Measurements from ENCODE around the gene POLE2.

The POLE2 gene

GRCh38 chr14:49653508-49653907 lies 34.5 kb downstream of the POLE2 start:
- no peak overlapping the region for H2BK12ac ChIP-seq (ENCODE audit: low read length)
- H3K9ac ChIP-seq (ENCODE audit: low read length), result no peak overlapping the region
- no peak overlapping the region for H3K18ac ChIP-seq (ENCODE audit: low read length)
- no peaks in the 10 kb centered on the region for H3K27me3 ChIP-seq (ENCODE audit: insufficient read depth, low read length)
- no peak overlapping the region for H2AK5ac ChIP-seq (ENCODE audit: low read length)
- H3K4me3 ChIP-seq (ENCODE audit: low read depth, low read length), result no peak overlapping the region
- no peak overlapping the region for H2AFZ ChIP-seq (ENCODE audit: insufficient read depth, low read length, poor library complexity)
- no peak for DNase-seq
- no peak overlapping the region for H2BK5ac ChIP-seq (ENCODE audit: low read depth, low read length, poor library complexity)
- no peak overlapping the region for H3K14ac ChIP-seq (ENCODE audit: low read length)
- no peak overlapping the region for H4K12ac ChIP-seq (ENCODE audit: low read depth, low read length)
- no peak overlapping the region for H3K4me2 ChIP-seq (ENCODE audit: low read length)
- no peaks in the 10 kb centered on the region for H3K79me2 ChIP-seq (ENCODE audit: control insufficient read depth, insufficient read depth, low read length, poor library complexity)
- no peak overlapping the region for H3K4ac ChIP-seq (ENCODE audit: low read depth, low read length)
- no peaks in the 10 kb centered on the region for H3K4me1 ChIP-seq (ENCODE audit: control insufficient read depth in 1 of 2, insufficient read depth in 2 of 2, low read length in 2 of 2)
- H4K8ac ChIP-seq (ENCODE audit: low read depth, low read length), result no peak overlapping the region
- H3K23ac ChIP-seq (ENCODE audit: low read length), result no peak overlapping the region
- H4K91ac ChIP-seq (ENCODE audit: low read depth, low read length), result no peak overlapping the region
- no peak overlapping the region for H2BK120ac ChIP-seq (ENCODE audit: insufficient read depth, low read length, poor library complexity)
- no peaks in the 10 kb centered on the region for H3K79me1 ChIP-seq (ENCODE audit: low read length)
- no peaks in the 10 kb centered on the region for H3K9me3 ChIP-seq (ENCODE audit: insufficient read depth, low read depth, low read length)
- WGBS (ENCODE audit: extremely low coverage, insufficient coverage, insufficient read length), result no CpG with 5 or more reads among the region's 6 CpGs
- H3K36me3 ChIP-seq (ENCODE audit: control insufficient read depth in 1 of 2, insufficient read depth in 2 of 2, low read length in 2 of 2), result peaks cover 3 to 7% of the 10 kb centered on the region in 2 experiments
- H3K27ac ChIP-seq (ENCODE audit: low read depth, low read length), result no peak overlapping the region

- Histone ChIP-seq H4K12ac (ENCODE audit: low read depth, low read length) (no peak overlapping the region), H3K4me2 (ENCODE audit: low read length) (no peak overlapping the region), H3K4ac (ENCODE audit: low read depth, low read length) (no peak overlapping the region), H3K27ac (ENCODE audit: low read depth, low read length) (no peak overlapping the region), H3K4me1 (ENCODE audit: control insufficient read depth in 1 of 2, insufficient read depth in 2 of 2, low read length in 2 of 2) (no peaks in the 10 kb centered on the region), H4K91ac (ENCODE audit: low read depth, low read length) (no peak overlapping the region), H3K79me1 (ENCODE audit: low read length) (no peaks in the 10 kb centered on the region), H3K9me3 (ENCODE audit: insufficient read depth, low read depth, low read length) (no peaks in the 10 kb centered on the region), H2AFZ (ENCODE audit: insufficient read depth, low read length, poor library complexity) (no peak overlapping the region), H3K14ac (ENCODE audit: low read length) (no peak overlapping the region), H2AK5ac (ENCODE audit: low read length) (no peak overlapping the region), H3K79me2 (ENCODE audit: control insufficient read depth, insufficient read depth, low read length, poor library complexity) (no peaks in the 10 kb centered on the region), H2BK5ac (ENCODE audit: low read depth, low read length, poor library complexity) (no peak overlapping the region), H3K9ac (ENCODE audit: low read length) (no peak overlapping the region), H3K4me3 (ENCODE audit: low read depth, low read length) (no peak overlapping the region), H2BK12ac (ENCODE audit: low read length) (no peak overlapping the region), H3K36me3 (ENCODE audit: control insufficient read depth in 1 of 2, insufficient read depth in 2 of 2, low read length in 2 of 2) (peaks cover 3 to 12% of the 10 kb centered on the region in 2 experiments), H3K23ac (ENCODE audit: low read length) (no peak overlapping the region), H3K18ac (ENCODE audit: low read length) (no peak overlapping the region), H3K27me3 (ENCODE audit: insufficient read depth, low read length) (no peaks in the 10 kb centered on the region), H2BK120ac (ENCODE audit: insufficient read depth, low read length, poor library complexity) (no peak overlapping the region), H4K8ac (ENCODE audit: low read depth, low read length) (no peak overlapping the region)
- no peak for DNase-seq
These were observed 45.9 kb downstream of the POLE2 start for GRCh38 chr14:49642163-49642562.

GRCh38 chr14:49641697-49642129 lies 46.3 kb downstream of the POLE2 start:
- DNase-seq, result no peak
- H3K4ac ChIP-seq (ENCODE audit: low read depth, low read length), result no peak overlapping the region
- no peak overlapping the region for H3K4me3 ChIP-seq (ENCODE audit: low read depth, low read length)
- H3K4me1 ChIP-seq (ENCODE audit: control insufficient read depth in 1 of 2, insufficient read depth in 2 of 2, low read length in 2 of 2), result no peaks in the 10 kb centered on the region
- H3K27ac ChIP-seq (ENCODE audit: low read depth, low read length), result no peak overlapping the region
- no peak overlapping the region for H4K12ac ChIP-seq (ENCODE audit: low read depth, low read length)
- no peak overlapping the region for H2AK5ac ChIP-seq (ENCODE audit: low read length)
- no peak overlapping the region for H3K9ac ChIP-seq (ENCODE audit: low read length)
- no CpG with 5 or more reads among the region's 8 CpGs for WGBS (ENCODE audit: extremely low coverage, insufficient coverage, insufficient read length)
- H3K79me1 ChIP-seq (ENCODE audit: low read length), result no peaks in the 10 kb centered on the region
- no peak overlapping the region for H2BK120ac ChIP-seq (ENCODE audit: insufficient read depth, low read length, poor library complexity)
- no peak overlapping the region for H3K18ac ChIP-seq (ENCODE audit: low read length)
- no peak overlapping the region for H2BK5ac ChIP-seq (ENCODE audit: low read depth, low read length, poor library complexity)
- peaks cover 3 to 12% of the 10 kb centered on the region in 2 experiments for H3K36me3 ChIP-seq (ENCODE audit: control insufficient read depth in 1 of 2, insufficient read depth in 2 of 2, low read length in 2 of 2)
- H4K91ac ChIP-seq (ENCODE audit: low read depth, low read length), result no peak overlapping the region
- H3K4me2 ChIP-seq (ENCODE audit: low read length), result no peak overlapping the region
- no peaks in the 10 kb centered on the region for H3K9me3 ChIP-seq (ENCODE audit: insufficient read depth, low read depth, low read length)
- no peaks in the 10 kb centered on the region for H3K27me3 ChIP-seq (ENCODE audit: insufficient read depth, low read length)
- H2BK12ac ChIP-seq (ENCODE audit: low read length), result no peak overlapping the region
- H4K8ac ChIP-seq (ENCODE audit: low read depth, low read length), result no peak overlapping the region
- no peak overlapping the region for H3K14ac ChIP-seq (ENCODE audit: low read length)
- no peak overlapping the region for H3K23ac ChIP-seq (ENCODE audit: low read length)
- no peak overlapping the region for H2AFZ ChIP-seq (ENCODE audit: insufficient read depth, low read length, poor library complexity)
- H3K79me2 ChIP-seq (ENCODE audit: control insufficient read depth, insufficient read depth, low read length, poor library complexity), result no peaks in the 10 kb centered on the region

GRCh38 chr14:49640540-49641417 lies 47.2 kb downstream of the POLE2 start:
- H3K4me2 ChIP-seq (ENCODE audit: low read length), result no peak overlapping the region
- no peak overlapping the region for H3K14ac ChIP-seq (ENCODE audit: low read length)
- H2BK12ac ChIP-seq (ENCODE audit: low read length), result no peak overlapping the region
- no peak overlapping the region for H3K4me3 ChIP-seq (ENCODE audit: low read depth, low read length)
- H4K91ac ChIP-seq (ENCODE audit: low read depth, low read length), result no peak overlapping the region
- H2AK5ac ChIP-seq (ENCODE audit: low read length), result no peak overlapping the region
- no peak overlapping the region for H4K8ac ChIP-seq (ENCODE audit: low read depth, low read length)
- peaks cover 3 to 12% of the 10 kb centered on the region in 2 experiments for H3K36me3 ChIP-seq (ENCODE audit: control insufficient read depth in 1 of 2, insufficient read depth in 2 of 2, low read length in 2 of 2)
- H3K23ac ChIP-seq (ENCODE audit: low read length), result no peak overlapping the region
- H3K27me3 ChIP-seq (ENCODE audit: insufficient read depth, low read length), result no peaks in the 10 kb centered on the region
- no peak overlapping the region for H2BK5ac ChIP-seq (ENCODE audit: low read depth, low read length, poor library complexity)
- H3K18ac ChIP-seq (ENCODE audit: low read length), result no peak overlapping the region
- H3K4me1 ChIP-seq (ENCODE audit: control insufficient read depth in 1 of 2, insufficient read depth in 2 of 2, low read length in 2 of 2), result no peaks in the 10 kb centered on the region
- no peak for DNase-seq
- no peak overlapping the region for H4K12ac ChIP-seq (ENCODE audit: low read depth, low read length)
- no peak overlapping the region for H2AFZ ChIP-seq (ENCODE audit: insufficient read depth, low read length, poor library complexity)
- H2BK120ac ChIP-seq (ENCODE audit: insufficient read depth, low read length, poor library complexity), result no peak overlapping the region
- H3K9ac ChIP-seq (ENCODE audit: low read length), result no peak overlapping the region
- no CpG with 5 or more reads among the region's 7 CpGs for WGBS (ENCODE audit: extremely low coverage, insufficient coverage, insufficient read length)
- H3K27ac ChIP-seq (ENCODE audit: low read depth, low read length), result no peak overlapping the region
- H3K4ac ChIP-seq (ENCODE audit: low read depth, low read length), result no peak overlapping the region
- H3K79me2 ChIP-seq (ENCODE audit: control insufficient read depth, insufficient read depth, low read length, poor library complexity), result no peaks in the 10 kb centered on the region
- H3K9me3 ChIP-seq (ENCODE audit: insufficient read depth, low read depth, low read length), result no peaks in the 10 kb centered on the region
- no peaks in the 10 kb centered on the region for H3K79me1 ChIP-seq (ENCODE audit: low read length)
